D721Med (cell line): ENCODE measurements around the gene CDK5R2.
A peak's percentile ranks its signal among the peaks of the same experiment; 100 is the strongest.

Experiments used
- DNase-seq: peaks from one replicate; pipeline ENCODE4 v3.0.0; 2011; ENCODE audit warnings: low spot score; ENCODE audit not compliant: insufficient read length
- FAIRE-seq: peaks from 2 replicates; lab custom pipeline; 2011; peaks lifted over from hg19 to GRCh38; lab: Jason Lieb, UNC
- CTCF ChIP-seq: IDR thresholded peaks from 2 replicates; pipeline ENCODE4 v1.5.1; 2012; ENCODE audit warnings: mild to moderate bottlenecking, control low read depth; ENCODE audit not compliant: insufficient read depth; ENCODE audit errors: missing control alignments

The CDK5R2 gene

GRCh38 chr2:219009294-219009693 lies 49.8 kb downstream of the CDK5R2 start:
- no peak for TF ChIP-seq CTCF
- FAIRE-seq (no peak), DNase-seq (no peak)

- no peak for DNase-seq
- TF ChIP-seq CTCF, result peak; percentile 29
- no peak for FAIRE-seq
Measured at GRCh38 chr2:219010162-219010756, 50.8 kb downstream of the CDK5R2 start.

GRCh38 chr2:219010873-219011272 lies 51.4 kb downstream of the CDK5R2 start:
- TF ChIP-seq CTCF, result no peak
- DNase-seq (no peak), FAIRE-seq (no peak)
